DOHH2 (cell line): ENCODE results near the gene FN1.

Experiments
- EZH2phosphoT487 ChIP-seq: fragments of 200-600 bp; sonication (generic); IDR thresholded peaks from 2 replicates; pipeline ENCODE4 v1.6.1; 2017; ENCODE audit warnings: borderline replicate concordance, mild to moderate bottlenecking, antibody characterized with exemption, low read length, moderate library complexity, mixed read lengths
- TF ChIP-seq, protein P1 (sequence below): fragments of 200-600 bp; sonication (generic); IDR thresholded peaks from one replicate; pipeline ENCODE4 v1.5.1; 2014; ENCODE audit warnings: antibody characterized with exemption, mild to moderate bottlenecking, low read depth, low read length; ENCODE audit not compliant: poor library complexity, severe bottlenecking

DNA sequence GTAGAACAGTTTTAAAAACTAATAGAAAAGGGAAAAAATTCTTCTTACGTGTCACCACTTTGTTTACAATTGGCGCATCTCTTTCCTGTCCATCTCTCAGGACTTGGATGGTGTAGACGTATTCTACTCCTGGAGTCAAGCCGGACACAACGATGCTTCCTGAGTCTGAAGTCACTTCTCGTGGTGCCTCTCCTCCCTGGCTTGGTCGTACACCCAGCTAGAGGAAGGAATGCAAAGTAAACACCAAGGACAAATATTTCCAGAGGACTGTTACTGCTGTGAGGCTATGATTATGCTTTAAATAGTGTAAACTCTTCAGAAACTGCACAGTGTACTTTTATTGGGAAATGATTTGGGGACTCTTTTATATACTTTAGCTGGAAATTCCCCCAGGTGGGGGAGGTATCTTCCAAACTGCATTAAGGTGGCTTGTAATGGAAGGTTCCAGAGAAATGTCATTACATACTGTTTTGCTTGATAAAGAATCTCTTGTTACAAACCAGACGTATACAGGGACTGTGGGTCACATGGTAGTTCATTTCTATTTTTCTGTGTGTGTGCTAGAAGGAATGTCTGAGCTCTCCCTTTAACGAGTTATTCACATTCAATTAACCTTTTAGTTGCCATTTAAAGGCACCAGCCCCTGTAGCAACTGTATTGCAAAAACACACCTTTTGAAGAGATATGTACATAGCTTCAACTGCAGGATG, 38.1 kb downstream of the FN1 start:
- TF ChIP-seq, protein P1, sequence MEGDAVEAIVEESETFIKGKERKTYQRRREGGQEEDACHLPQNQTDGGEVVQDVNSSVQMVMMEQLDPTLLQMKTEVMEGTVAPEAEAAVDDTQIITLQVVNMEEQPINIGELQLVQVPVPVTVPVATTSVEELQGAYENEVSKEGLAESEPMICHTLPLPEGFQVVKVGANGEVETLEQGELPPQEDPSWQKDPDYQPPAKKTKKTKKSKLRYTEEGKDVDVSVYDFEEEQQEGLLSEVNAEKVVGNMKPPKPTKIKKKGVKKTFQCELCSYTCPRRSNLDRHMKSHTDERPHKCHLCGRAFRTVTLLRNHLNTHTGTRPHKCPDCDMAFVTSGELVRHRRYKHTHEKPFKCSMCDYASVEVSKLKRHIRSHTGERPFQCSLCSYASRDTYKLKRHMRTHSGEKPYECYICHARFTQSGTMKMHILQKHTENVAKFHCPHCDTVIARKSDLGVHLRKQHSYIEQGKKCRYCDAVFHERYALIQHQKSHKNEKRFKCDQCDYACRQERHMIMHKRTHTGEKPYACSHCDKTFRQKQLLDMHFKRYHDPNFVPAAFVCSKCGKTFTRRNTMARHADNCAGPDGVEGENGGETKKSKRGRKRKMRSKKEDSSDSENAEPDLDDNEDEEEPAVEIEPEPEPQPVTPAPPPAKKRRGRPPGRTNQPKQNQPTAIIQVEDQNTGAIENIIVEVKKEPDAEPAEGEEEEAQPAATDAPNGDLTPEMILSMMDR = no peak
- TF ChIP-seq EZH2phosphoT487 = no peak
